BLaER1 (cell line): Measurements from ENCODE around the gene CRIP2.
A peak's percentile ranks its signal among the peaks of the same experiment; 100 is the strongest.

Experiments used
- H3K27ac ChIP-seq: shearing (Covaris generic); formaldehyde crosslinking; 2 replicates; pipeline ENCODE4 v1.8.1; 2022
- H3K27me3 ChIP-seq: shearing (Covaris generic); formaldehyde crosslinking; 2 replicates; pipeline ENCODE4 v1.8.1; 2022
- H3K36me3 ChIP-seq: shearing (Covaris generic); formaldehyde crosslinking; 2 replicates; pipeline ENCODE4 v1.8.1; 2022
- H3K4me1 ChIP-seq: shearing (Covaris generic); formaldehyde crosslinking; 2 replicates; pipeline ENCODE4 v1.8.1; 2022
- H3K4me2 ChIP-seq: shearing (Covaris generic); formaldehyde crosslinking; 2 replicates; pipeline ENCODE4 v1.8.1; 2022
- H3K4me3 ChIP-seq: shearing (Covaris generic); formaldehyde crosslinking; 2 replicates; pipeline ENCODE4 v1.8.1; 2022
- H3K9ac ChIP-seq: shearing (Covaris generic); formaldehyde crosslinking; 2 replicates; pipeline ENCODE4 v1.8.1; 2022
- H3K9me3 ChIP-seq: shearing (Covaris generic); formaldehyde crosslinking; 2 replicates; pipeline ENCODE4 v1.8.1; 2022
- H4K20me1 ChIP-seq: shearing (Covaris generic); formaldehyde crosslinking; 2 replicates; pipeline ENCODE4 v1.8.1; 2022
- Cebpa-rat ChIP-seq: shearing (Covaris generic); IDR thresholded peaks from 2 replicates; pipeline ENCODE4 v1.8.1; 2022

Gene CRIP2

GRCh38 chr14:105473677-105474482 lies 741 bp upstream of the CRIP2 start:
- Histone ChIP-seq H3K27ac (no peak overlapping the region), H3K9ac (peak overlapping the region; percentile 53; the same call in 1 of the 2 replicates), H3K4me1 (peaks cover 84% of the 10 kb centered on the region), H3K4me2 (peak overlapping the region; percentile 100), H3K4me3 (peak overlapping the region; percentile 76), H3K27me3 (peaks cover 42% of the 10 kb centered on the region), H4K20me1 (peaks cover 77% of the 10 kb centered on the region), H3K36me3 (peaks cover 6% of the 10 kb centered on the region), H3K9me3 (no peaks in the 10 kb centered on the region)
- TF ChIP-seq Cebpa-rat: no peak

- TF ChIP-seq Cebpa-rat: no peak
- H3K9ac ChIP-seq: peak overlapping the region; percentile 70
- 0 out of 2 replicates have a peak overlapping the region, but pooled peaks have one; percentile 22 for H3K27ac ChIP-seq
- peaks cover 76% of the 10 kb centered on the region for H4K20me1 ChIP-seq
- peaks cover 79% of the 10 kb centered on the region for H3K4me1 ChIP-seq
- no peaks in the 10 kb centered on the region for H3K36me3 ChIP-seq
- peaks cover 58% of the 10 kb centered on the region for H3K27me3 ChIP-seq
- no peaks in the 10 kb centered on the region for H3K9me3 ChIP-seq
- H3K4me3 ChIP-seq: peak overlapping the region; percentile 76
- peak overlapping the region; percentile 100 for H3K4me2 ChIP-seq
Measured at GRCh38 chr14:105475269-105476096, 862 bp downstream of the CRIP2 start.

GRCh38 chr14:105476097-105476830 lies 1.6 kb downstream of the CRIP2 start:
- TF ChIP-seq Cebpa-rat: no peak
- Histone ChIP-seq H4K20me1 (peaks cover 71% of the 10 kb centered on the region), H3K27me3 (peaks cover 61% of the 10 kb centered on the region), H3K4me2 (peak overlapping the region; percentile 100), H3K9me3 (no peaks in the 10 kb centered on the region), H3K36me3 (no peaks in the 10 kb centered on the region), H3K4me3 (peak overlapping the region; percentile 76), H3K4me1 (peaks cover 79% of the 10 kb centered on the region), H3K9ac (peak overlapping the region; percentile 70), H3K27ac (0 out of 2 replicates have a peak overlapping the region, but pooled peaks have one; percentile 1)

GRCh38 chr14:105476831-105477659 lies 2.4 kb downstream of the CRIP2 start:
- Histone ChIP-seq H3K4me2 (peak overlapping the region; percentile 100), H3K27ac (no peak overlapping the region), H3K27me3 (peaks cover 61% of the 10 kb centered on the region), H3K9me3 (no peaks in the 10 kb centered on the region), H3K36me3 (no peaks in the 10 kb centered on the region), H3K9ac (peak overlapping the region; percentile 70; the same call in 1 of the 2 replicates), H4K20me1 (peaks cover 66% of the 10 kb centered on the region), H3K4me3 (peak overlapping the region; percentile 76), H3K4me1 (peaks cover 78% of the 10 kb centered on the region)
- no peak for TF ChIP-seq Cebpa-rat

GRCh38 chr14:105477660-105478397 lies 3.2 kb downstream of the CRIP2 start:
- Histone ChIP-seq H3K4me3 (peak overlapping the region; percentile 28; the same call in 1 of the 2 replicates), H3K27me3 (peaks cover 61% of the 10 kb centered on the region), H3K27ac (no peak overlapping the region), H3K4me1 (peaks cover 78% of the 10 kb centered on the region), H3K4me2 (peak overlapping the region; percentile 100), H4K20me1 (peaks cover 66% of the 10 kb centered on the region), H3K9ac (no peak overlapping the region), H3K9me3 (no peaks in the 10 kb centered on the region), H3K36me3 (no peaks in the 10 kb centered on the region)
- TF ChIP-seq Cebpa-rat: no peak

GRCh38 chr14:105478398-105479251 lies 4.0 kb downstream of the CRIP2 start:
- H3K4me1 ChIP-seq: peaks cover 78% of the 10 kb centered on the region
- H3K36me3 ChIP-seq: no peaks in the 10 kb centered on the region
- peak overlapping the region; percentile 42 for H3K4me2 ChIP-seq
- H3K9ac ChIP-seq: no peak overlapping the region
- H3K27me3 ChIP-seq: peaks cover 61% of the 10 kb centered on the region
- no peak overlapping the region for H3K4me3 ChIP-seq
- no peak overlapping the region for H3K27ac ChIP-seq
- no peak for TF ChIP-seq Cebpa-rat
- no peaks in the 10 kb centered on the region for H3K9me3 ChIP-seq
- H4K20me1 ChIP-seq: peaks cover 65% of the 10 kb centered on the region

GRCh38 chr14:105479431-105480158 lies 5.0 kb downstream of the CRIP2 start:
- no peak overlapping the region; the same call in 1 of the 2 replicates for H3K4me2 ChIP-seq
- H3K9ac ChIP-seq: no peak overlapping the region
- no peaks in the 10 kb centered on the region for H3K36me3 ChIP-seq
- H4K20me1 ChIP-seq: peaks cover 63% of the 10 kb centered on the region
- H3K9me3 ChIP-seq: no peaks in the 10 kb centered on the region
- peaks cover 85% of the 10 kb centered on the region for H3K4me1 ChIP-seq
- H3K4me3 ChIP-seq: no peak overlapping the region
- no peak for TF ChIP-seq Cebpa-rat
- H3K27ac ChIP-seq: no peak overlapping the region
- H3K27me3 ChIP-seq: peaks cover 61% of the 10 kb centered on the region
